ENCODE results near the gene LAD1.

Gene LAD1

DNA sequence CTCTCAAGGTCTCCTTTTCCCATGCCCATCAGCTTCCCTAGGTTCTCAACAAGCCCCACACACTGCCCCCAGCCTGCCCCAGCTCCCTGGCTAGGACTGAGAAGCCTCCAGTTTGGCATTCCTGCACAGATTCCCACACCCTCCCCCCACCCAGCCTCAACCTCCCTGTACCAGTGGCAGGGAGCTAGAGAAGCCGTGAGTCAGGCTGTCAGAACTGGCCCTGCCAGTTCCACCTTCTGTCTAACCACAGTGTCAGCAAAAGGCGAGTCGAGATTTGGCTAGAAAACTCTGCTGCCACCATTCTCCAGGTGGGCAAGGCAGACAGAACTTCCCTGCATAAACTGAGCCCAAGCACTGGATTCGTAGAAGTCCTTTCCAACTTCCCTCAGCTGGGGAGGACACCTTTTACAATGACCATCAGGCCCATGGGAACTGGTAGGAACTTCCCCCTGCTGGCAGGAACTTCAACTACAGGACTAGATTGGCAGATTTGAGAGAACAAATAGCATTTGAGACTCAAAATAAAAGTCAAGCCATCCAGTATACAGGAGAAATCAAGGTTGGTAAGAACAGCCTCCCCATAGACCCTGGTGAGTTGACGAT, 52.7 kb downstream of the LAD1 start:
- peak; percentile 56 for DNase-seq

DNA sequence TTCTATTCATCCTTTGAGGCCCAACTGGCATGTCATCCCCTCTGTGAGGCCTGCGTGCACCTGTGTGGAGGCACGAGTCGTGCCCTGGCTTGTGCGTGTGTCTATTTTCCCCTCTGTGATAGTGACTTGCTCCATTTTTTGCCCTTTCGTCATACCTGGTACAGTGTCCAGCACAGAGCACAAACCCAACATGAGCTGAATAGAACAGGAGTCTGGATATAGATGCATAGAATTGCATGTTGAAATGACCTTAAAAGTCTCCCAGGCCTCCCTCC, 54.1 kb downstream of the LAD1 start:
- no peak for DNase-seq

DNA sequence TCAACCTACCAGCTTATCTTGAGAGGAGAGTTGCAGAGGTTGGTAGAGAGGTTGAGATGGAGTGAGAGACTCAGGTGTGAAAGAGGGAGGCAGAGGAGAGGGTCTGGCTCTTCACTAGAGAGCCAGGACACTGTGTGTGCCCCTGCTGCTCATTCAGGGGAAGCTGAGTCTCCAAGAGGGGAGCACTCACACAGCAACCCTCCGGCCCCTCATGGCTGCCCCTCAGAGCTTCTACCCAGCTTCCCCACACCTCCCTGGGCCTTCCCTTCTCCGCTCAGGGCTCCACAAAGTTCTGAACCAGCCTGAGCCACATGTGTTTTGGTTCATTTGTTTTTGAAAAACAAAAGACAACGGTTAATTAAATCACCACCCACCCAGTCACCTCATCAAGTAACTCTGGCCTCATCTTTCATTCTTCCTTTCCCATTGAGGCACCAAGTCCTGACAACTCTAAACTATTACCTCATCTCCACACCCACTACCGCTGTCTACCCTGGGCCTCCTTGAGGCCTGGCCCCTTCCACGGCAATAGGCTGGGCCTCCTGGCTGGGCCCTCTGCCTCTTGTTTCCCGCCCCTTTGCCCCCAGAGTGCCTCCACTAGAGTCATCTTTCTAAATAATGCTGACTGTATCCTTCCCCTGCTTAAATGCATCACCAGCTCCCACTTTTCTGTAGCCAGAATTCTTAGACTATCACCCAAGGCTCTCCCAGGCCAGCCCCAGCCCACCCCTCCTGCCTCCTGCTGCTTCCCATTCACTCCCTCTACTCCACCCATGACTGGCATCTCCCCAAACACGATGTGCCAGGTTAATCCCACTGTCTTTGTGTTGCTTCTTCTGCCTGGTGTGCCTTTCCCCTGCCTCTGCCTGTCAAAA, 54.7 kb downstream of the LAD1 start:
- no peak for DNase-seq

DNA sequence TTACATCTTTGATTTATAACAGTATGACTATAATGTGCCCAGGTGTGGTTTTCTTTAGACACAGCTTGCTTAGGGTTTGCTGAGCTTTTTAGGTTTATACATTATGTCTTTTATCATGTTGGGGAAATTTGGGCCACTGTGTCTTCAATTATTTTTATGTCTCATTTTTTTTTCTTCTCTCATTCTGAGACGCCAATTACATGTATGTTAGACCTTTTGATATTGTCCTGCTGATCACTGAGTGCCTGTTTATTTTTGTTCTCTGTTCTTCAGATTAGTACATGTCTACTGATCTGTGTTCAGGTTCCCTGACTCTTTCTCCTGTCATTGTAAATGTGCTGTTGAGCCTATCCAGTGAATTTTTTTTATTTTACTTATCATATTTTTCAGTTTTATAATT, 57.7 kb downstream of the LAD1 start:
- no peak for DNase-seq

DNA sequence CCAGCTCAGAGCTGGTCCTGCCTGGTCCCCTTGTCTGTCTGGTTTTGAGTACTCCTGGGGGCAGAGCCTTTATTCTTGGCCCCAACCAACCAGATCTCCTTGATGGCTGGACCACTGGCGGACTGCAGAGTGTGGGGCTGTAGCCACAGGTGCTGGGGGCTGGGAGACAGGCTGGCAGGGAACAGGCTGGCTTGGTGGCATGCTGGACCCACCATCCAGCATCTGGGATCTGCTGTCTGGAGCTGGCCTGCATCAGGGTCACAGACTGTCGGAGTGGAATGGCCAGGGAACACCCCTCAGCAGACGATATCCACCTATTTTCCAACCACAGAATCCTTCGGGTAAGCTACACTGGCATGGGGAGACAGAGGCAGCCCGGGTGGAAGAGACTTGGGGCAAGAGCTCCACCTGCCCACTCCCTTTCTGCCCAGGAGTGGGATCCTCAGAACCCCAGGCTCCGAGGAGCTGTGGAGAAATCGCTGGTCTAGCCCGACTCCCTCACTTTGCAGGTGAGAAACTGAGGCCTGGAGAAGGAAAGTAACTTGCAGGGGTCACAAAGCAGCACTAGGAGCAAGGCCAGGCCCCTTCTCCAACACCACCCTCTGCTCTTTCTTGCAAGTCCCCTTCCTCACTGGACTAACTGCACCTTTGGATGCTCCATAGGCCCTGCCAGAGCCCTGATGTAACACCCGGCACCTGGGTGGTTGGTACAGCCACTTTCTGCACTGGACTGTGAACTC, 62.2 kb downstream of the LAD1 start:
- DNase-seq: no peak

DNA sequence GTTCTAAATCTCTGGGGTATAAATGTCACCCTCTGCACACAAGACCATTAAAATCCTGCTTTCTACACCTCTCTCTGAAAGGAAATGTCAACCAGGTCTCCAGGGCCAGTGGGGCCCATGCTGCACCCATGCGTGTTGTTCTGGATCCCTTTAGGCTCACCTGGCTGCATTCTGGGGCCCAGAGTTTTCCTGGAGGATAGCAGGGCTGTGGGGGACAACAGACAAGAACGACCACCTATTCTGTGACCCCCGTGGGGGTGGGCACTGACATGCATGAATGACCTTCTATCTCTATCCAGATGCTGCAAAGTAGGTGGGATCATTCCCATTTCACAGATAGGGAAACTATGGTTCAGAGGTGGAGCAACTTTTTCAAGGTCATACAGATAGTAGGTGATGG, 63.2 kb downstream of the LAD1 start:
- DNase-seq: no peak

DNA sequence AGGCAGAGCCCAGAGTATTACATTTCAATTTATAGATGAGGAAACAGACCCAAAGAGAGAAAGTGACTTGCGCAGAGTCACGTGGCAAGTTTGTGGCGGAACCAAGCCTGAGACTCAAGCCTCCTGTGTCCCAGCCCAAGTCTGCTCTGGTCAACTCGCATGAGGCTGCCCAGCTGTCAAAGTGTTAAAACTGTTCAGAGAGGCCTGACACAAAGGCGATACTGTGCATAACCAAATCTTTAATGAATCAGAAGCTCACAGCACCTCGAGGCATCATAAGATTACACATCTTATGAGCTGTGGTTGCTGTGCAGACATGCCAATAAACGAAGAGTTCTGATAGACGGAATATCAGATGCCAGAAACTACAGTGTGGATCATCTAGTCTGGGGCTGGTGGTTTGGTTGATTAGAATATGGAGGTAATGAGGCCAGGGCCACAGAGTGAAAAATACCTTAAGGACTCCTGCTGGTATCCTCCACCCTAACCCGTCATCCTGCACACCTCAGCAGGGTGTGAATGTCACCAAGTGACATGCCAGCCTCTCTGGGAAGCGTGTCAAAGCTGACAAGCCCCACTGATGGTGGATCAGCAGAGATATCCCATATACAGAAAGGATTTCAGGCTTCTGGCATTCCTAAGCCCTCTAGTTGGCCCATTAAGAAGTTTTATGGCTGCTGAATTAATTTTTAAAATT, 63.8 kb downstream of the LAD1 start:
- DNase-seq: no peak

DNA sequence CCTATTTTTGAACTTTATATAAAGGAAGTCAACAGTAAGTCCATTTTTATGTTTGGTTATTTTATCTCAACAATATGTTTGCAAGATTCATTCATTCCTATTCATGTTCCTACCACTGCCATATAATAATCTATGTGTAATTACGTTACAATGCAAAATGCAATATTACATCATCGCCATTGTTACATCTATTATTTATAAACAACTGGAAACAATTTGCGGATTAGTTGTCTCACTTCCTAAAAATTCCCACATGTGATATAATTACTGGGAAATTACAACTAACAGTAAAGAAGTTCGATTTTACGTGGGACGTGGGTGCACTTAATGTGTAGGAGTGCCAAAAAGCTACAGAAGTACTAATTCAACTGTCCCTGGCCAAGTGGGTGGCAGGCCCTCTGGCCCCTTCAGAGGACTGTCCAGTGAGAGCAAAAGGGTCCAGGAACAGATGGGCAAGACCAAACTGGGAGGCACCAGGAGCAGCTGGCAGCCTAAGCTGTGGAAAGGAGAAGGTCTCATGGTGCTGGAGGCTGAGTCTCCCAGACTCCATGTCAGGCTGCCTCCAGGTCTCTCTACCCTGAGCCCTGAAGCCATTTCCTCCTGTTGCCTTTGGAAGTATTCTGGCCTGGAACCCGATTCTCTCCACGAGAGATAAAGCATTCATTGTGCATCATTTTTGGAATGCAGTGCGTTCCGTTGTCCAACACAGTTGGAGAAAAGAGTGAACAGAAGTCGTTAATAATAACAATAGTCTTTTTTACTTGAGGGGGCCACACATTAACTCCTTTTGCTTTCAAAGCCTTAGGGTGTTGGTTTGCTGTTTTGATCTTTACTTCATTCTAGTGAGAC, 64.6 kb downstream of the LAD1 start:
- DNase-seq: peak; percentile 24

DNA sequence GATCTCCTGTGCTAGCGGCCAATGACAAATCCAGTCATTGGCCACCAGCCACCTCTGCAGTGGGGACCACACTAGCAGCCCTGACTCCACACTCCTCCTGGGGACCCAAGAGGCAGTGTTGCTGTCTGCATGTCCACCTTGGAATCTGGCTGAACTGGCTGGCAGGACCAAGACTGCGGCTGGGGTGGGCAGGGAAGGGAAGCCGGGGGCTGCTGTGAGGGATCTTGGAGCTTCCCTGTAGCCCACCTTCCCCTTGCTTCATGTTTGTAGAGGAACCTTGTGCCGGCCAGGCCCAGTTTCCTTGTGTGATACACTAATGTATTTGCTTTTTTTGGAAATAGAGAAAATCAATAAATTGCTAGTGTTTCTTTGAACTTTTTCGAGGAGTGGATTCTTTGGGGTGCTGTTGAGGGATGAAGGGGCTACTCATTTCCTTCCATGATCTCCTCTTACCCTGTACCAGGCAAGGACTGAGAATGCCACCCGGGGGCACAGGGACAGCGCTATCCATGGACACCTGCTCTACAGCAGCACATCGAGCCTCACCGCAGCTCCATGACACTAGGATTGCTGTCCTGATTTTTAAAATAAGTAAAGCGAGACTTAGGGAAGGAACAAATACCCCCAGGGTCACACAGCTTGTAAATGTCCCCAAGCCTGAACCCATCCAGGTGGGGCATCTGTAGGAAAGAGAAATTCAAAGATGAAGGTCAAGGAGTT, 66.3 kb downstream of the LAD1 start:
- no peak for DNase-seq

DNA sequence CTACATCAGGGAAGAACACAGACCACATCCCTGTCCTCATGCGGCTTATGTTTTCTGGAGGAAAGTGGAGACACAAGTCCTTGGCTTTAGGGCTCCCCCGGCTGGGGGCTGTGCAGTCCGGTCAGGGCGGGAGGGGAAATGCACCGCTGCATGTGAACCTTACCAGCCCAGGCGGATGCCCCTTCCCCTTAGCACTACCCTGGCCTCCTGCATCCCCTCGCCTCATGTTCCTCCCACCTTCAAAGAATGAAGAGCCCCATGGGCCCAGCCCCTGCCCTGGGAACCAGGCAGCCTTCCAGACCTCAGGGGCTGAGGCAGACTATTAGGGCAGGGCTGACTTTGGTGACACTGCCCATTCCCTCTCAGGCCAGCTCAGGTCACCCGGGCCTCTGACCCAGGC, 67.1 kb downstream of the LAD1 start:
- no peak for DNase-seq

DNA sequence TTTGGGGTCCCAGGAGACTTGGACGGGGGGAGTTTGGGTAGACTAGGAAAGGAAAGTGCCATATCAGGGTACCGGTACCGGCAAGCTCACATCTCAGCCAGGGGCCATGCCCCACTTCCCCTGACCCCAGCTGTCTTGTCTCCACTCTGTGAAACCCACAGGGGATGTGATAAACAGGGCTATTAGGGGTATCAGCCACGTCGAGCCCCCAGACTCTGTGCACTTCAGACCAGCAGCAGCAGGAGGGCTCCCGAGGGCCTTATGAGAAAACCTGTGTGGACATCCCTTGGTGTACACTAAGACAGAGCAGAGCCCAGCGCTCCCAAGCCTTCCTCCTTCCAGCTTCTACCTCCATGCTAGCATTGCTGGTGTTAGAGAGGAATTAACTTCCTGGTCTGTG, 68.0 kb downstream of the LAD1 start:
- no peak for DNase-seq

Measured in fibroblast of skin of right biceps (primary cell).